H9 (cell line): ENCODE data around the gene NDUFB2. TPM values are rescaled to one million over a fixed set of nuclear protein-coding genes. Genes with fewer than 3 reads are reported as not detected.

Experiments
- DNase-seq: peaks from one replicate; pipeline ENCODE4 v3.0.0-alpha.2; 2017
- H2AFZ ChIP-seq: one replicate; pipeline ENCODE4 v1.6.1; 2013; ENCODE audit warnings: mild to moderate bottlenecking, low read length, control low read depth, moderate library complexity
- H2AK5ac ChIP-seq: 2 replicates; pipeline ENCODE4 v1.6.1; 2013; ENCODE audit warnings: low read length, control low read depth, mixed read lengths; ENCODE audit not compliant: insufficient read length
- H2BK120ac ChIP-seq: one replicate; pipeline ENCODE4 v1.6.1; 2013; ENCODE audit warnings: low read depth, mild to moderate bottlenecking, low read length, control low read depth, inconsistent platforms; ENCODE audit not compliant: poor library complexity, severe bottlenecking
- H2BK12ac ChIP-seq: 2 replicates; pipeline ENCODE4 v1.6.1; 2013; ENCODE audit warnings: low read length, control low read depth, mixed read lengths, low read depth; ENCODE audit not compliant: insufficient read length
- H2BK15ac ChIP-seq: 2 replicates; pipeline ENCODE4 v1.6.1; 2013; ENCODE audit warnings: low read depth, low read length, control low read depth
- H2BK20ac ChIP-seq: one replicate; pipeline ENCODE4 v1.6.1; 2013; ENCODE audit warnings: low read depth, mild to moderate bottlenecking, low read length, control low read depth, inconsistent platforms; ENCODE audit not compliant: poor library complexity, severe bottlenecking
- H2BK5ac ChIP-seq: 2 replicates; pipeline ENCODE4 v1.6.1; 2013; ENCODE audit warnings: low read length, control low read depth, mixed read lengths; ENCODE audit not compliant: insufficient read length
- H3K14ac ChIP-seq: 2 replicates; pipeline ENCODE4 v1.6.1; 2013; ENCODE audit warnings: low read length, control low read depth; ENCODE audit not compliant: insufficient read depth
- H3K18ac ChIP-seq: 2 replicates; pipeline ENCODE4 v1.6.1; 2013; ENCODE audit warnings: low read depth, mild to moderate bottlenecking, mixed read lengths, low read length, control low read depth; ENCODE audit not compliant: insufficient read length
- H3K23ac ChIP-seq: 2 replicates; pipeline ENCODE4 v1.6.1; 2013; ENCODE audit warnings: low read length, control low read depth, mixed read lengths, low read depth; ENCODE audit not compliant: insufficient read length
- H3K23me2 ChIP-seq: 2 replicates; pipeline ENCODE4 v1.6.1; 2013; ENCODE audit warnings: low read depth, mild to moderate bottlenecking, mixed read lengths, low read length, control low read depth; ENCODE audit not compliant: insufficient read length, poor library complexity, severe bottlenecking
- H3K27ac ChIP-seq: 2 replicates; pipeline ENCODE4 v1.5.1; 2013; ENCODE audit warnings: low read length, control low read depth, mixed read lengths, low read depth; ENCODE audit not compliant: insufficient read length
- H3K27me3 ChIP-seq: 2 replicates; pipeline ENCODE4 v1.6.1; 2013; ENCODE audit warnings: low read length, control low read depth, inconsistent platforms; ENCODE audit not compliant: insufficient read depth
- H3K4ac ChIP-seq: 2 replicates; pipeline ENCODE4 v1.6.1; 2013; ENCODE audit warnings: low read depth, mild to moderate bottlenecking, control low read depth, inconsistent platforms, low read length, moderate library complexity
- H3K4me1 ChIP-seq: 2 replicates; pipeline ENCODE4 v1.6.1; 2013; ENCODE audit warnings: low read length, control low read depth, inconsistent platforms; ENCODE audit not compliant: insufficient read depth
- H3K4me2 ChIP-seq: 2 replicates; pipeline ENCODE4 v1.6.1; 2013; ENCODE audit warnings: low read length, control low read depth, mixed read lengths; ENCODE audit not compliant: insufficient read length, insufficient read depth
- H3K56ac ChIP-seq: 2 replicates; pipeline ENCODE4 v1.6.1; 2013; ENCODE audit warnings: low read depth, mild to moderate bottlenecking, mixed read lengths, low read length, control low read depth; ENCODE audit not compliant: insufficient read length
- H3K79me1 ChIP-seq: 2 replicates; pipeline ENCODE4 v1.6.1; 2013; ENCODE audit warnings: low read depth, mild to moderate bottlenecking, moderate library complexity, low read length, control low read depth, inconsistent platforms; ENCODE audit not compliant: insufficient read depth, poor library complexity, severe bottlenecking
- H3K79me2 ChIP-seq: 2 replicates; pipeline ENCODE4 v1.6.1; 2013; ENCODE audit warnings: low read length, control low read depth, inconsistent platforms; ENCODE audit not compliant: insufficient read depth
- H3K9ac ChIP-seq: 2 replicates; pipeline ENCODE4 v1.6.1; 2013; ENCODE audit warnings: low read length, control low read depth, mixed read lengths; ENCODE audit not compliant: insufficient read length; ENCODE audit errors: extremely low read depth
- H3K9me3 ChIP-seq: one replicate; pipeline ENCODE4 v1.6.1; 2013; ENCODE audit warnings: low read depth, low read length, inconsistent platforms; ENCODE audit not compliant: control insufficient read depth
- H3T11ph ChIP-seq: one replicate; pipeline ENCODE4 v1.6.1; 2013; ENCODE audit warnings: mild to moderate bottlenecking, low read length, control low read depth, inconsistent platforms
- H4K20me1 ChIP-seq: one replicate; pipeline ENCODE4 v1.6.1; 2013; ENCODE audit not compliant: control insufficient read depth, insufficient read length, insufficient read depth
- H4K5ac ChIP-seq: 2 replicates; pipeline ENCODE4 v1.6.1; 2013; ENCODE audit warnings: low read depth, mild to moderate bottlenecking, mixed read lengths, low read length, control low read depth; ENCODE audit not compliant: insufficient read length
- H4K8ac ChIP-seq: replicated peaks from 2 replicates; pipeline ENCODE4 v1.6.1; 2013; ENCODE audit warnings: low read length, control low read depth, mixed read lengths, low read depth; ENCODE audit not compliant: insufficient read length
- H4K91ac ChIP-seq: 2 replicates; pipeline ENCODE4 v1.6.1; 2013; ENCODE audit warnings: low read depth, mild to moderate bottlenecking, moderate library complexity, mixed read lengths, low read length, control low read depth; ENCODE audit not compliant: insufficient read length
- H3K27ac Mint-ChIP-seq, 3 experiments: 2 replicates in 2 of 3; 3 replicates in 1 of 3; pipeline ENCODE4 v1.8.0; 2020 to 2021; ENCODE audit warnings: mixed read lengths in 3 of 3, mild to moderate bottlenecking in 1 of 3, moderate library complexity in 1 of 3
- H3K27me3 Mint-ChIP-seq: 2 replicates; pipeline ENCODE4 v1.8.0; 2021; ENCODE audit warnings: low read depth, mild to moderate bottlenecking, moderate library complexity, mixed read lengths
- H3K36me3 Mint-ChIP-seq, 3 experiments: 2 replicates in 2 of 3; 3 replicates in 1 of 3; pipeline ENCODE4 v1.8.0; 2020 to 2021; ENCODE audit warnings: low read depth in 3 of 3, mixed read lengths in 3 of 3; ENCODE audit not compliant: insufficient read depth in 1 of 3
- H3K4me1 Mint-ChIP-seq, 2 experiments: 2 replicates each; pipeline ENCODE4 v1.8.0; 2020; ENCODE audit warnings: mixed read lengths in 2 of 2
- H3K4me3 Mint-ChIP-seq, 2 experiments: 2 replicates in 1 of 2; 3 replicates in 1 of 2; pipeline ENCODE4 v1.8.0; 2020 to 2021; ENCODE audit warnings: mild to moderate bottlenecking in 2 of 2, mixed read lengths in 2 of 2, moderate library complexity in 1 of 2
- H3K9me3 Mint-ChIP-seq, 2 experiments: 2 replicates in 1 of 2; 3 replicates in 1 of 2; pipeline ENCODE4 v1.8.0; 2020; ENCODE audit warnings: mild to moderate bottlenecking in 2 of 2, mixed read lengths in 2 of 2, moderate library complexity in 1 of 2
- CTCF ChIP-seq: fragments of 200-600 bp; sonication (generic); conservative IDR thresholded peaks from 3 replicates; pipeline ENCODE4 v1.8.0; 2021; ENCODE audit warnings: antibody characterized with exemption, mild to moderate bottlenecking
- WGBS: extraction: QIAGEN DNeasy Blood & Tissue Kit; methylation state at CpG from one replicate; pipeline ENCODE4 v1.1.7; 2013; ENCODE audit warnings: missing lambda C conversion rate, low lambda C conversion rate, mixed read lengths; ENCODE audit not compliant: insufficient read length; ENCODE audit errors: extremely low coverage; 5-methylcytosine and 5-hydroxymethylcytosine counted together
- total RNA-seq: library from RNA; stranded (reverse); gene quantifications from 2 replicates; pipeline ENCODE4 v1.2.1, GENCODE V29; 2021

The NDUFB2 gene
- total RNA-seq, 1 experiment from 2014 or later, result 177 TPM

DNA sequence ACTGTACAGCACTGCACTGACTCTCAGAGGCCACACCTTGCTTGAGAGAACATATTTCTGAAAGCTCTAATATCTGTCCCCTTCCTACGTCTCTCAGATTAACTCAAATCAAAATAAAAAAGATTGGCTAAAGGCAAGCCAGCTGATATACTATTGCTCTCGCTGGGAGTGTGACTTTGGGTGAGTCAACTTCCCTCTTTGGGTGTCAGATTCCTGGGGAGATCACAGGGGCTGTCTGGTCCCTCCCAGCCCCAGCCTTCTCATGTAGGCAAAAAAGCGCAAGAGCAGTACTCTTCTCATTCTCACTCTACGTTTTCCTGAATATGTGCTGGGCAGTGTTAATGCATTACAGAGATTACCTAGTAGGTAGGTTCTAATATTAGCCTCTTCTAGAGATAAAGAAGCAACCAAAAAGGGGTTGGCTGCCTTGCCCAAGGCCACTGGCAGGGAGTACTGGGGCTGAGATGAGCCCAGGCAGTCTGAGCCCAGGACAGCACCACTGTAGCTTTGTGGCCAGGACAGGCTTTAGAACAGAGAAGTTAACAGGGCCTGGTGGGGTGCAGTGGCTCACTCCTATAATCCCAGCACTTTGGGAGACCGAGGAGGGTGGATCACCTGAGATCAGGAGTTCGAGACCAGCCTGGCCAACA is 46.8 kb upstream of the NDUFB2 start:
- H2BK120ac ChIP-seq, result no peak overlapping the region
- H3K4ac ChIP-seq, result no peak overlapping the region; the same call in 1 of the 2 replicates
- H2BK12ac ChIP-seq, result no peak overlapping the region
- H3K4me1 Mint-ChIP-seq, result peaks cover 11 to 12% of the 10 kb centered on the region in 2 experiments
- no peaks in the 10 kb centered on the region for H3K23me2 ChIP-seq
- H3T11ph ChIP-seq, result no peak overlapping the region
- no peaks in the 10 kb centered on the region for H3K36me3 Mint-ChIP-seq
- H3K9ac ChIP-seq, result no peak overlapping the region
- no peak overlapping the region for H3K4me3 Mint-ChIP-seq
- TF ChIP-seq CTCF, result no peak
- no peak overlapping the region for H2BK15ac ChIP-seq
- H4K8ac ChIP-seq, result no peak overlapping the region
- no CpG with 5 or more reads among the region's 6 CpGs for WGBS
- no peaks in the 10 kb centered on the region for H3K79me1 ChIP-seq
- no peak overlapping the region for H2BK5ac ChIP-seq
- no peak overlapping the region for H2AK5ac ChIP-seq
- no peaks in the 10 kb centered on the region for H3K9me3 Mint-ChIP-seq
- H3K18ac ChIP-seq, result no peak overlapping the region
- no peaks in the 10 kb centered on the region; the same call in 1 of the 2 replicates for H3K4me1 ChIP-seq
- no peaks in the 10 kb centered on the region for H4K20me1 ChIP-seq
- no peak overlapping the region for H3K4me2 ChIP-seq
- H2AFZ ChIP-seq, result no peak overlapping the region
- no peak overlapping the region for H3K27ac ChIP-seq
- H3K56ac ChIP-seq, result no peak overlapping the region
- no peaks in the 10 kb centered on the region for H3K27me3 ChIP-seq
- H3K9me3 ChIP-seq, result no peaks in the 10 kb centered on the region
- H3K27me3 Mint-ChIP-seq, result peaks cover 10% of the 10 kb centered on the region
- H2BK20ac ChIP-seq, result no peak overlapping the region
- H4K5ac ChIP-seq, result no peak overlapping the region
- no peak overlapping the region for H3K27ac Mint-ChIP-seq
- no peak overlapping the region for H4K91ac ChIP-seq
- no peak overlapping the region for H3K23ac ChIP-seq
- no peak for DNase-seq
- H3K14ac ChIP-seq, result no peak overlapping the region
- no peaks in the 10 kb centered on the region for H3K79me2 ChIP-seq
